Femur (tissue), 1 donor: ENCODE results near the gene KCNG4.
"Not testable (repeated sequence)": the region's sequence is repeated elsewhere in the genome, so short reads cannot be mapped to it uniquely, and the experiment has no call there.

Experiments used
- DNase-seq: peaks from one replicate; pipeline ENCODE4 v3.0.0-alpha.2; 2017

The KCNG4 gene

GRCh38 chr16:84205976-84206691 lies 33.7 kb downstream of the KCNG4 start:
- no peak for DNase-seq

GRCh38 chr16:84205123-84205522 lies 34.7 kb downstream of the KCNG4 start:
- not testable (repeated sequence) for DNase-seq

- not testable (repeated sequence) for DNase-seq
These were observed 35.3 kb downstream of the KCNG4 start for GRCh38 chr16:84204551-84204950.

- DNase-seq, result no peak
These were observed 40.0 kb downstream of the KCNG4 start for GRCh38 chr16:84199861-84200260.

GRCh38 chr16:84199097-84199496 lies 40.7 kb downstream of the KCNG4 start:
- DNase-seq, result no peak

- no peak for DNase-seq
These were observed 41.4 kb downstream of the KCNG4 start for GRCh38 chr16:84198401-84198800.

- no peak for DNase-seq
These were observed 42.2 kb downstream of the KCNG4 start for GRCh38 chr16:84197466-84198128.

- no peak for DNase-seq
These were observed 43.0 kb downstream of the KCNG4 start for GRCh38 chr16:84196727-84197394.

- no peak for DNase-seq
These were observed 43.7 kb downstream of the KCNG4 start for GRCh38 chr16:84196101-84196500.

GRCh38 chr16:84195201-84196093 lies 44.4 kb downstream of the KCNG4 start:
- no peak for DNase-seq

GRCh38 chr16:84194470-84195200 lies 45.2 kb downstream of the KCNG4 start:
- no peak for DNase-seq

- no peak for DNase-seq
These were observed 45.8 kb downstream of the KCNG4 start for GRCh38 chr16:84194018-84194417.

- DNase-seq, result no peak
These were observed 46.3 kb downstream of the KCNG4 start for GRCh38 chr16:84193480-84193879.

GRCh38 chr16:84191466-84191865 lies 48.3 kb downstream of the KCNG4 start:
- DNase-seq, result no peak

GRCh38 chr16:84190731-84191388 lies 49.0 kb downstream of the KCNG4 start, which contains the start of gene ADAD2:
ADAD2 (plus strand) TSS chr16:84191157; CDS start chr16:84191231, 74 bp downstream.
- DNase-seq, result no peak

GRCh38 chr16:84186685-84187437 lies 53.0 kb downstream of the KCNG4 start, which contains the start of gene TAF1C:
TAF1C (minus strand) TSS chr16:84187057; CDS start chr16:84184988, 2,069 bp downstream.
- DNase-seq, result peak; percentile 94

- no peak for DNase-seq
These were observed 55.0 kb downstream of the KCNG4 start for GRCh38 chr16:84184775-84185174.

GRCh38 chr16:84183911-84184591 lies 55.8 kb downstream of the KCNG4 start:
- DNase-seq, result no peak

- no peak for DNase-seq
These were observed 56.3 kb downstream of the KCNG4 start for GRCh38 chr16:84183572-84183875.
